NCI-H2171 (cell line): Measurements from ENCODE around the gene ZNF281.
"Not testable (repeated sequence)": the region's sequence is repeated elsewhere in the genome, so short reads cannot be mapped to it uniquely, and the experiment has no call there.

Experiments used
- DNase-seq: peaks from one replicate; lab custom pipeline; 2025; lab: John Stamatoyannopoulos, UW

ZNF281 gene, protein sequence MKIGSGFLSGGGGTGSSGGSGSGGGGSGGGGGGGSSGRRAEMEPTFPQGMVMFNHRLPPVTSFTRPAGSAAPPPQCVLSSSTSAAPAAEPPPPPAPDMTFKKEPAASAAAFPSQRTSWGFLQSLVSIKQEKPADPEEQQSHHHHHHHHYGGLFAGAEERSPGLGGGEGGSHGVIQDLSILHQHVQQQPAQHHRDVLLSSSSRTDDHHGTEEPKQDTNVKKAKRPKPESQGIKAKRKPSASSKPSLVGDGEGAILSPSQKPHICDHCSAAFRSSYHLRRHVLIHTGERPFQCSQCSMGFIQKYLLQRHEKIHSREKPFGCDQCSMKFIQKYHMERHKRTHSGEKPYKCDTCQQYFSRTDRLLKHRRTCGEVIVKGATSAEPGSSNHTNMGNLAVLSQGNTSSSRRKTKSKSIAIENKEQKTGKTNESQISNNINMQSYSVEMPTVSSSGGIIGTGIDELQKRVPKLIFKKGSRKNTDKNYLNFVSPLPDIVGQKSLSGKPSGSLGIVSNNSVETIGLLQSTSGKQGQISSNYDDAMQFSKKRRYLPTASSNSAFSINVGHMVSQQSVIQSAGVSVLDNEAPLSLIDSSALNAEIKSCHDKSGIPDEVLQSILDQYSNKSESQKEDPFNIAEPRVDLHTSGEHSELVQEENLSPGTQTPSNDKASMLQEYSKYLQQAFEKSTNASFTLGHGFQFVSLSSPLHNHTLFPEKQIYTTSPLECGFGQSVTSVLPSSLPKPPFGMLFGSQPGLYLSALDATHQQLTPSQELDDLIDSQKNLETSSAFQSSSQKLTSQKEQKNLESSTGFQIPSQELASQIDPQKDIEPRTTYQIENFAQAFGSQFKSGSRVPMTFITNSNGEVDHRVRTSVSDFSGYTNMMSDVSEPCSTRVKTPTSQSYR

DNA sequence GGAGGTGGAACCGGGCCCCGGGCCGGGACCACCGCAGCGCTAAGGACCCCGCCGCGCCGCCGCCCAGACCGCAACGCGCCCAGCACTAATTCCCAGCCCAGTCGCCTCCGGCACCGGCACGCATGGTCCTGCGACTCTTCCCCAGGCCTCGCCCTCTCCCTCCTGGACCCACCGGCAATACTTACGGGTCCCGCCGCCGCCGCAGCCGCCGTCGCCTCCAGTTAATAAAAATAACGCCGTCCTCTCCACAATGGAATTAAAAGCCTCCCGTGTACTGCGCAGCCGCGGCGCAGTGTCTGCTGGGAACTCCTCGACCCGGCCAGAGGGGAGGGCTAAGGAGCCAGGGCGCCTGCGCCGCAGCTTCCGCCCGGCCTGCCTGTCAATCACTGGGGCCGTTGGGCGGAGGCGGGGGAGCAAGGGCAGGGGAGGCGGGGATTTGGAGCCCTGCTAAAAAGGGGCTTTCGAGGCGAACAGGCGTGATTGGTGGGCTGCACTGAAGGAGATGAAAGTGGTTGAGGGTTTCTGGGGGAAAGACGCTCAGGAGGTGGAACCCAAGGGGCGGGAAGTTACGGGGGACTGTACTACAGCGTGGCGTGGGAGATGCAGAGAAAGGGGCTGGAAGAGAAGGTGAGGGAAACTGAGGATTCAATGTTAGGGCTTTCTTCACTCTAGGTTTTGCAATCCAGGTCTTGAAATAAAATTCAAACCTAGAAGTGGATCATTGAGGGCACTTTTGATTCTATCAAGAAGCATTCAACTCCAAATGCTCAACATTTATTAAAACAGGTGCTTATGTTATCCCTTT, at the start of gene ZNF281:
TSS of gene ZNF281 (minus strand) at position 276 of the 805 bp plus-strand sequence. CDS start 331 bp downstream, outside the sequence.
- DNase-seq = peak; percentile 97

DNA sequence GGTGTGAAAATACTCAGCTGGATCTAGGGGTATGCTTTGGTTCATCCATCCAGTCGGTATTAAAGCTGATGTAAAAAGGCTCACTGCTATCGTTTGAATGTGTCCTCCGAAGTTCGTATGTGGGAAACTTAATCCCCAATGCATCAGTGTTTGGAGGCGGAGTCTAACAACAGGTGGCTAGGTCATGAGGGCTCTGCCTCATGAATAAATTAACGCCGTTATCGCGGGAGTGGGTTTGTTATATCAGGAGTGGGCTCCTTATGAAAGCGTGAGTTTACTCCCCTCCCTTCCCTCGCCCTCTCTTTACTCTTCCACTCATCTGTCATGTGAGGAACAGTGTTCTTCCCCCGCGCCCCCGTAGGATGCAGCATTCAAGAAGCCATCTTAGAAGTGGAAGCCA, 48.9 kb upstream of the ZNF281 start:
- DNase-seq = no peak

DNA sequence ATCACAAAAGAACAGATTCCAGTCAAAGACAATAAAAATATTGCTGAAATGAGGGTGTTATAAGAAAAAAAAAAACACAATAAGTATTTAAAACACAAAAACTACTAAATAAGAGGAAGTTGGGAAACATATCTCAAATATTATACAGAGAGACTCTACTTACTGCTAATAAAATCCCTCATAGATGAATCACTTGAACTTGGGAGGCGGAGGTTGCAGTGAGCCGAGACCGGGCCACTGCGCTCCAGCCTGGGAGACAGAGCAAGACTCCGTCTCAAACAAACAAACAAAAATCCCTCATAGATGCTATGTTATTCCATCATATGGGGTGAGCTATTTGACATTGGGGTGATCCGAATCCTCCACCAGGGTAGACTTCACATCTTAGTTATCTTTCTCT, 48.0 kb upstream of the ZNF281 start:
- DNase-seq = no peak

DNA sequence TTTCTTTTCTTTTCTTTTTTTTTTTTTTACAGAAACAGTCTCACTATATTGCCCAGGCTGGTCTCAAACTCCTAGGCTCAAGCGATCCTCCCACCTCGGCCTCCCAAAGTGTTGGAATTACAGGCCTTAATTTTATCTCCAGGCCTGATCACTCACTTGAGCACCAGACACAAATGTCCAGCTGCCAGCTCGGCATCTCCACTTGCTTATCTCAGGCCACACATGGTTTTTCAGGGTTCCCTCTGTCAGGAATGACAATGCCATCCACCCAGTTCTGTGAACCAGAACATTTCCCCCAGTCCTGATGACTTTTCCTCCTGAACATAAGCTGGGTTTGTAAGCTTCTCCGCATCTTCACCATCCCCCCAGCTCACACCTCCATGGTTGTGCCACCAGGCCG, 44.6 kb upstream of the ZNF281 start:
- no peak for DNase-seq

DNA sequence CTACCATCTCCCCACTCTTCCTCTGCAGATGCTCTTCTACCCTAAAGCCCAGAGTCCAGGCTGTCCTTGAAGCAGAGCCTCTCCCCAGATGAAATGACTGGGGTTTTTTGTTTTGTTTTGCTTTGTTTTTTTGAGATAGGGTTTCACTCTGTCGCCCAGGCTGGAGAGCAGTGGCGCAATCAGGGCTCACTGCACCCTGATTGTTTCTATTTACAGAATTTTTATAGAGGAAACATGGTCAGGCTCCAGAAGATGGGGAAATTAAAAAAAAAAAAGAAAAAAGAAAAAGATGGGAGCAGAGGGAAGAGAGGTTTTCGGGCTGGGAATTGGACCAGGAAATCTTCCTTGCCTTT, 43.7 kb upstream of the ZNF281 start:
- no peak for DNase-seq

DNA sequence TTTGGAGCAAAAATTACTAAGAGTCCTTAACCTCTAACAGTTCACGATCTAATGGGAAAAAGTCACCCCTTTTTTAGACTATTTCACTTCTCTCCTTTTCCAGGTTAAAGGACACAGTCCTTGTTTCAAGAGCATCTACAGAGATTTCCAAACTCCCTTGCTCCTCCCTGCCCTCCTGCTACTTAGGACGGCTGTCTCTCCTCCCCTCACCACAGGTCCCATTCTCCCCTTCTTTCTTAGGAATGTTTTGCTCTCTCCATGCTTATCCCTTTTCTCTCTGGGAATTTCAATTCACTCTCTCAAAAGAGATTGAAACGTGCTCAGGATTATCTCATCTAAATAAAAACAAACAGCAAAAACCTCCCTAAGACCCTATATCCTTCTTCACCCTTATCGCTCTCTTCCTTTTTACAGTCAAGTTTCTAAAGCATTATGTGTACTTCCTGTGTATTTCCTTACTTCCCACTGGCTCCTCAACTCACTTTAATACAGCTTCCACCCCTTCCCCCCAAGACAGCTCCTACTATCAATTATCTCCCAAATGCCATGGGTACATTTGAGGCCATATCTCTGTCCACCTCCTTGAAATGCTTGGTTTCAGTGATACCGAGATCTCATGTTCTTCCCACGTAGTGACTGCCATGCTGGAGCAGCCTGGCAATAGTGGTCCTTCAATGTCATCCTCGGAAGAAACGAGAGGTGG, 43.2 kb upstream of the ZNF281 start:
- DNase-seq = no peak

DNA sequence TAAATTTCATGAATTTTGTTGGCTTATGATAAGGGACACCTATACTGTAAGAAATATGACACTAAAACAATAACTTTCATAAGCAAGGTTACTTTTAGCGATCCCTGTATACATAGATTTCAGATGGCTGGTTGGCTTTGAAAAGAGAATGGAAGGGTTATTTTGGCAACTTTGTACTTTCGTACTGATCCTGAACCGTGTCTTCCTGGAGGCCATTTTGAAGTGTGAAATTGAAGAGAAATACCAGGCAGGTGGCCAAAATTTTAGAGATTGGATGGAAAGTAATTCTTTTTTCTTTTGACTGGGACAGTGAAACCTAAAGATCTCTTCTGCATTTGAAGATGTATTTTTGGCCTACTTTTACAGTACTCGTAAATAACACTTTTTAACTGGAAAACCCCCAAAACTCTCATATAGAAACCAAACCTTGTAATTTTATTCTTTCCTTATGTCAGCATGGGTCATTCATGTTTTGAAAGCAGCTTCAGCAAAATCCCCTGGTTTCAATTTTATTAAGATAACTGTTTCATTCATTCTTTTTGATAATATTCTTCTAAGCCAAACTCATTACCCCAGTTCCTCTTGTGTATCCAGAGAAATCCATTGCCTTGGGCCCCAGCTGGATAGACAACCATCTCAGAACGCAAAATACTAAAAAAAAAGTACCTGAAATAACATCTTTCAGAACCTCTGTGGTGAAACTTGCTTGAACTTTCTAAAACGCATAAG, 38.4 kb upstream of the ZNF281 start:
- no peak for DNase-seq

DNA sequence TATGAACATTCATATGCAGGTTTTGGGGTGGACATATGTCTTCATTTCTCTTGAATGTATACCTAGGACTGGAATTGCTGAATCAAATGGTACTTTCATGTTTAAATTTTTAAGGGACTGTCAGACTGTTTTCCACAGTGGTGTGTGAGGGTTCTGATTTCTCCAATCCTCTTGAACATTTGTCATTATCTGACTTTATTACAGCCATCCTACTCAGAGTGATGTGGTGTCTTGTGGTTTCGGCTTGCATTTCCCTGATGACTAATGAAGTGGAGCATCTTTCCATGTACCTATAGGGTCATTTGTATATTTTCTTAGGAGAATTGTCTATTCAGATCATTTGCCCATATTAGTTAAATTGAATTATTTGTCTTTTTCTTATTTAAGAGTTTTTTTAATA, 35.4 kb upstream of the ZNF281 start:
- DNase-seq = no peak

DNA sequence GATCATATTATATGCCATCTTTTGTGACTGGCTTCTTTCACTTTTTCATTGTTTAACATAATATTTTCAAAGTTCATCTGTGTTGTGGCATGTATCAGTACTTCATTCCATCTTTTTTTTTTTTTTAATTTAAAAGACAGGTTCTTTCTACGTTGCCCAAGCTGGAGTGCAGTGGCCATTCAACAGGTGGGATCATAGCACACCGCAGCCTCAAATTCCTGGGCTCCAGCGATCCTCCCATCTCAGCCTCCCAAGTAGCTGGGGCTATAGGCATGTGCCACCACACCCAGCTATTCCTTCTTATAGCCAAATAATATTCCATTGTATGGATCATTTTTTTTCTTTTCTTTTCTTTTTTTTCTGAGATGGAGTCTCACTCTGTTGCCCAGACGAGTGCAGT, 34.6 kb upstream of the ZNF281 start:
- DNase-seq = no peak

DNA sequence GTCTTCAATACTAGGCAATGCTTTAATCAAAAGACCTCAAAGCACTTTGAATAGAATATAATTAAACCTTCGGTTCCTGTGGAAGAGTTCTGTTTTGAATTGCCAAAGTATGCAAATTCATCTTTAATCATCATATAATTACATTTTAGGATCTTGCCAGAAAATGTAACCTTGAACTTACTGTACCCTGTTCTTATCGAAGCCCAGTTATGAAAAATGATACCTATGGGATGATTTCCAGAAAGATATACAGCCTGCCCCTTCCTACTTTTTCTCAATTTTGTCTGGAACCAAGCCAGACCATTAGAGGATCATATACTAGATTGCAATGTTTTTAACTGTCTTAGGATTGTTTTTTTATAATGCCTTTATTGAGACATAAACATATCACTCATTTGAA, 34.0 kb upstream of the ZNF281 start:
- DNase-seq = no peak

DNA sequence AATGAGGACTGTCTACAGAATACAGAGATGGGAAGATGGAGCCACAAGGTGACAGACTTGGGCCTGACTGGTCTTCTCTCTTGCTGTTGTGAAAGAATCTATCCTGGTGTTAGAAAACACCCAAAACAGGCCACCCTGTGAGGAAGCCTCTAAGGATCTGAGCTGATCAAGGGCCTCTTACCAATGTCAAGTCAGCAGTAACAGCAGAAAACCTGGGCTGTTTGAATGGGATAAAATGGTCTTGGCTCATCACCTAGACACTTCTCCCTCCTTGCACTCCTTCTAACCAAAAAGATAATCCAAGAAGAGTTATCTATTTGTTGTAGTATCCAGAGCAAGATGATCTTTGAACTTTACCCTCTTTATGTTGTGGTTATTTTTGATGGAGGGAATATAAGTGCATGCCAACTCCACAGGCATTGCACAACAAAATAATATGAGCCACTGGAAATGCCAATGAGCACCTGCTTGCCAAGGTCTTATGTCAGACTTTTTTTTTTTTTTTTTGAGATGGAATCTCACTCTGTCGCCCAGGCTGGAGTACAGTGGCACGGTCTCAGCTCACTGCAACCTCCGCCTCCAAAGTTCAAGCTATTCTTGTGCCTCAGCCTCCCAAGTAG, 32.8 kb upstream of the ZNF281 start:
- DNase-seq = no peak

DNA sequence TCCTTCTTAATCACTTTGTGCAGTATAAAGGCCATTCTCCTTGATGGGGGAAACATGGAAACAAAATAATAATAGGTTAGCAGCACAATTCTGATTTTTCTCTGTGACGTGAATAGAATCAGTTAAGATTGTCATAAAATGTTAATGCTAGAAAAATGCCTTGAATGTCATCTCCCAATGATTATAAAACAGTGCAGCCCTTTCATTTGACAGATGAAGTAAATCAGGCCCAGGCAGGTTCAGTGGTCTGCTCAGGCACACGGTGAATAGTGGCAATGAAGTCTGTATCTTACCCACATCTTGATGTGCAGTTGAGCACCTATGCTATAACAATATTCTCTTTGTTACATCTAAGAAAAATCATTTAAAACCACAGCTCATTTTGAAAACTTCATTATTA, 32.2 kb upstream of the ZNF281 start:
- DNase-seq = no peak

DNA sequence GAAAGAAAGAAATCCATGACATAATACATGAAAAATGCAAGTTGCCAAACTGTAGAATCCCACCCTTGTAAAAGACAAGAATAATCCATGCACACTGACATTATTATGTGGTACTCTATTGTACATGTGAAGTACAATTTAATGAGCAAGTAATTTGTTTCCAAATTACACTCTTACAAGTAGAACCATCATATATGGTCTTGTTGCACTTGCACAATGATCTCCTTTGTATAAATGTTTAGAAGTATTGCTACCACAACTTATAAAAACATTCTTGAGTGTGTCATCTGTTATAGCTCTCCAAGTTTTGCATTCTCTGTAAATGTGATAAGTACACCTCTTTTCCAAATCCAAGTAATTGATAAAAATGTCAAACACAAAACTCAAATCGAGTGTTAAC, 29.1 kb upstream of the ZNF281 start:
- DNase-seq = no peak

DNA sequence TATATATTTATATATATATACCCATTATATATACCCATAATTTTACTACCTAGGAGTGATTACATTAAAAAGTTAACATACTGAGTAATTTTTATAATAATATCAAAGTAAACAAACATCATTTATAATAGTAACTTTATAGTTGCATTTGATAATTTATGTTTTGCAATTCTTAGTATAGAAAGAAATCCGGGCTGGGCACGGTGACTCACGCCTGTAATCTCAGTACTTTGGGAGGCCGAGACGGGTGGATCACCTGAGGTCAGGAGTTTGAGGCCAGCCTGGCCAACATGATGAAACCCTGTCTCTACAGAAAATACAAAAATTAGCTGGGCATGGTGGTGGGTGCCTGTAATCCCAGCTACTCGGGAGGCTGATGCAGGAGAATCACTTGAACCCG, 28.6 kb upstream of the ZNF281 start:
- DNase-seq = not testable (repeated sequence)

DNA sequence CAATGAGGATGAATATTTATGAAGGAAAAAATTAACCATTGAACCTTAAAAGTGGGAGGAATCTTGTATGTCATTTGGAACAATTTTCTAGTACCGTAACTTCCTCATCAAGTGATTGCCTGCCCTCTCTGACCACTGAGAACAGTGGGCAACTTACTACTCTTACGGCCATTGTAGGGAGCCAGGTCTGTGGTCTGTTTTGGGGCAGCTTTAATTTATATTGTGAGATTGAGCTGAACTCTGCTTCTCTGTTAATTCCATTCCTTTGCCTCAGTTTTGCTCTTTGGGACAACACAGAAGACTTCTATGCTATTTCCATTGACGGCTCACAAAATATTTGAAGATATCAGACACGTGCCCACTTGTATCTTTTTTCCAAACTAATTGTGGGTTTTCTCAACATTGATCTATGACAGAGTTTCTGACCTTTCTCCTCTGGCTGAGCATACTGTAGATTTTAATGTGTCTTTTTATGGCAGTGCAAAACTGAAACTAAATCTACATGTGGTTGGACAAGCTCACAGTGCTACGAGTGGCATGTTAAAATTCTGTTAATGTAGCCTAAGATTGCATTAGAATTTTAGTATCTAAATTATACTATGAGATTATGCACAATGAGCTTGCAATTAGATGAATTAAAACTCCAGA, 27.8 kb upstream of the ZNF281 start:
- DNase-seq = no peak

DNA sequence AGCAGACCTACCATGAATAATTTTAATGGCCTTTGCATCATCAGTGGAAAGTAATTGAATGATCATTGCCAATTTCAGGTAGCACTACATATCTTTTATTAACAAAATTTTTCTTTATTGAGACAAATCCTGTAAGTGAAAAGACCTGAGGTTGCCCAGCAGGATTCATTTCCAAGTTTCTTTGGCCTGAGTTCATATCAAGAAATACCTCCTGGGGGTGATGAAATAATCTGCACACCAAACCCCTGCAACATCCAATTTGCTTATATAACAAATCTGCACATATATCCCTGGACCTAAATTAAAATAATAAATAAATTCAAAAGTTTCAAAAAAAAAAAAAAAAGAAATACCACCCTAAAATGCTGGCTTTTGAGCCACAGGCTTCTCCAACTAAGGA, 27.3 kb upstream of the ZNF281 start:
- no peak for DNase-seq

DNA sequence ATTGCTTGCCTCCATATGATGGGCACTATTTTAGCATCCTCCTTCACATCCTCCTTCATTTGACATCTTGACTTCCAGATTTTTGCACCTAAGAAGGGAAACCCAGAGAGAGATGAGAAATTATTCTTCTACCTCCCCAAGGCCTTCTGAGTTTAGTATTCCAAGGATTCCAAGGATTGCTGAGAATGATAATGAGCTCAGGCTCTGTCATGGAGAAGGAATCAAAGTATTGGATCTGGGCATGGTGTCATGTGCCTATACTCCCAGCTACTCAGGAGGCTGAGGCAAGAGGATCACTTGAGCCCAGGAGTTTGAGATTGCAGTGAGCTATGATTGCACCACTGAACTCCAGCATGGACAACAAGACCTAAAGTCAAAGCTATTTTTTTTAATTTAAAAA, 26.6 kb upstream of the ZNF281 start:
- DNase-seq = no peak

DNA sequence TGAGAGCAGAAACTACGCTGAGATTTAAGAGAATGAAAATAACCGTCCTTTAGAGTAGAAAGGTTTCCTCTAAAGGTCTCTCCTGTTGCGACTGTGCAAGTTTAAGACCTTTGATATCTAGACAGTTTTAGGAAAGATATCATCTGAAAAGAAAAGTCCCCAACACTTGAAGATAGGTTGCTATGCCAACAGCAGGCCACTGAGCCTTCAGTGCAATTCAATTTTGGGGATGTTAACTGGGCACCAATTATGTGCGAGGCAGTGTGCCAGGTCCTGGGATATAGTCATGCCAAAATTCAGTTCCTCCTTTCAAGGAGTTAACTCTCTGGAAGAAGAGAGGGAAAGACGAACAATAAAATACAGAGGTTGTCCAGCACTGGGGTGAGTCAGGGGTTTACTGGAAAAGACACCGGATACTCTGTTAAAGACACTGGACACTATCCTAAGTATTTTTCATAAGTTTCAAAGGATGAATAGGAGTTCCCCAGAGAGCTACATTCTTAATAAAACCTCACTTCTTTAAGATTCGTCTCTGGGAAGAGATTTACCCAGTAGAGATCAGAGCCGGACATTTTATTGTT, 25.5 kb upstream of the ZNF281 start:
- DNase-seq = no peak

DNA sequence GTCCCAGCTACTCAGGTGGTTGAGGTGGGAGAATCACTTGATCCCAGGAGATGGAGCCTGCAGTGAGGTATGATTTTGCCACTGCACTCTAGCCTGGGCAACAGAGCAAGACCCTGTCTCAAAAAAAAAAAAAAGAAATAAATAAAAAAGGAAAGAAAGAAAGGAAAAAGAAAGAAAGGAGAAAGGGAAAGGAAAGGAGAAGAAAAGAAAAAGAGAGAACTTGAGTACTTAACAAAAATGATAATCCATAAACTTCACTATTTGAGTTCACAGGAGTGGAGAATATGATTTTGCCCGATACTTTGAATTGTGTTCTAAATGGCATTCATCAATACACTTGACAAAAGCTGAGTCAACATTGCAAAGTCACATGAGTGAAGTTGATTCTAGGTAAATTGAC, 23.8 kb upstream of the ZNF281 start:
- no peak for DNase-seq

DNA sequence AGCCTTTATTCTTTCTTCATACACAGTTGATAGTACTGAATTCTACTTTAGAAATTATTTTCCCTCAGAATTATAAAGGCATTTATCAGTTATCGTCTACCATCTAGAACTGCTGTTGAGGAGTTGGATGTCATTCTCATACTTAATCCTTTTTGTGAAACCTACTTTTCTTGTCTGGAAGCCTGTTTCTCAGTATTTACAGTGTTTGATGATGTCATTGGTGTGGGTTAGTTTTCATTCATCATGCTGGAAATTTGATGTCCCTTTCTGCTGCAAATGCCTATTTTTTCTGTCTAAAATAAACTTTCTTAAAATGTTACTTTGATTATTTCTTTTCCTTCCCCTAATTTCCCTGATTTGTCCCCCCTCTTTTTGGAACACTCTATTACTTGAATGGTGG, 22.8 kb upstream of the ZNF281 start:
- no peak for DNase-seq
